Thymus (tissue), 11 donors: ENCODE measurements around the gene ASTL. TPM values are rescaled to one million over a fixed set of nuclear protein-coding genes. Genes with fewer than 3 reads are reported as not detected.

Experiments
- DNase-seq, 9 donors: peaks; one replicate each; pipeline ENCODE4 v3.0.0-alpha.2; 2013; ENCODE audit warnings: low spot score in 9 of 9, low read depth in 6 of 9, missing footprints in 1 of 9
- H3K27ac ChIP-seq, 2 donors: one replicate each; pipeline ENCODE4 v1.5.1; 2013; ENCODE audit warnings: control low read depth in 1 of 2, low read depth in 1 of 2, low read length in 1 of 2, mild to moderate bottlenecking in 1 of 2, moderate library complexity in 1 of 2
- H3K27me3 ChIP-seq, 2 donors: one replicate each; pipeline ENCODE4 v1.5.1; 2013; ENCODE audit warnings: low read length in 1 of 2; ENCODE audit not compliant: control insufficient read depth in 2 of 2, insufficient read depth in 1 of 2
- H3K36me3 ChIP-seq, 2 donors: one replicate each; pipeline ENCODE4 v1.5.1; 2013; ENCODE audit warnings: low read length in 1 of 2, mild to moderate bottlenecking in 1 of 2, moderate library complexity in 1 of 2; ENCODE audit not compliant: control insufficient read depth in 2 of 2, insufficient read depth in 2 of 2
- H3K4me1 ChIP-seq, 2 donors: one replicate each; pipeline ENCODE4 v1.5.1; 2013; ENCODE audit warnings: low read length in 2 of 2; ENCODE audit not compliant: control insufficient read depth in 2 of 2, insufficient read depth in 2 of 2
- H3K4me3 ChIP-seq, 2 donors: one replicate each; pipeline ENCODE4 v1.5.1; 2013; ENCODE audit warnings: low read length in 2 of 2, control low read depth in 1 of 2, mild to moderate bottlenecking in 1 of 2
- H3K9me3 ChIP-seq, 2 donors: one replicate each; pipeline ENCODE4 v1.5.1; 2013; ENCODE audit warnings: low read length in 1 of 2, mild to moderate bottlenecking in 1 of 2; ENCODE audit not compliant: control insufficient read depth in 2 of 2, insufficient read depth in 1 of 2
- WGBS: extraction: QIAGEN DNeasy Blood & Tissue Kit; methylation state at CpG from one replicate; pipeline ENCODE4 v1.1.7; 2013; 5-methylcytosine and 5-hydroxymethylcytosine counted together
- polyA plus RNA-seq: library from polyadenylated mRNA; stranded (reverse); fragments of 200-250 nt; gene quantifications from one replicate; pipeline ENCODE4 v1.2.3, GENCODE V29; 2013
- total RNA-seq: library from RNA; stranded (reverse); fragments of 120-200 nt; gene quantifications from one replicate; pipeline ENCODE4 v1.2.4, GENCODE V29; 2013
- donor health status: healthy.

Gene ASTL
- total and polyA plus RNA-seq, 2 donors = 0.42 to 2.9 TPM

DNA sequence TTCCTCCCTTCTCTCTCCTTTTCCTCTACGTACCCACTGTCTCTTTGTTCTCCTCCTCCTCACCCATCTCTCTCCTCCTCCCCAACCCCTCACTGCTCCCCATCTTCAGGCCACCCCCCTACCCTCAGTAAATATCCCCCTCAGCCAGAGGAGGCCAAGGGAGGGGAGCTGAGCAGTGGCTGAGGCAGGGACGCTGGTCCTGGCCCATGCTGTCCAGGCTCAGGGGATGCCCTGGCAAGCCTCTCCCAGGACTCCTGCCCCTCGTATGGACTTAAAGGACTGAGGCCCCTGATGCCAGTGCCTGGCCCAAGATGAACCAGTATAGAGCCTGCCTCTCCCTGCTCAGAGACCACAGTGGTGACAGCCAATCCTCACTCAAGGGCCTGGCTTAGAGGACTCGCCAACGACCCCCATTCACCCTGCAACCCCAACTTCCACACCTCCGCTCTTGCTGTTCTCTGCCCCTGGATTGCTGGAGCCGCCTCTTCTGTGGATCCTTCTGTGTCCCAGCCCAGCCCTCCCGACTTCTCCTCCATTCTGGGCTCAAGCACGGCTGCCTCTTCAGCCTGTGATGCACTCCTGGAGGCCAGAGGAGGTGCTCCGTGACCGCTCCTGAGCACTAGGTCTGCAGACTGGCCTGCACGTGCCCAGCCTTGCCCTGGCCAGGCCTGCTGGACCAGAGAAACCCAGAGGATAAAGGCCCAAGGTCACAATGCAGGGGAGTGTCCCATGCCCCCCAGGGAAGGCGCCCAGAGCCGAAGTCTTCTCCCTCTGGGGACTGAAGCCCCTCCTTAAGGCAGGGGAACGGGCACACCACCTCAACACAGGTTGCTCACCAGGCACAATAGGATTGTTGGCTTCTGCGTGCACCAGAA lies 16.4 kb upstream of the ASTL start:
- H3K27ac ChIP-seq = peak overlapping the region; percentile 84 to 89
- peaks cover 90 to 100% of the 10 kb centered on the region in 2 donors for H3K4me1 ChIP-seq
- H3K36me3 ChIP-seq = no peaks in the 10 kb centered on the region
- 88% methylated on average over 16 of the region's 16 CpGs for WGBS
- H3K4me3 ChIP-seq = no peak overlapping the region
- no peaks in the 10 kb centered on the region for H3K27me3 ChIP-seq
- DNase-seq = no peak
- no peaks in the 10 kb centered on the region for H3K9me3 ChIP-seq

DNA sequence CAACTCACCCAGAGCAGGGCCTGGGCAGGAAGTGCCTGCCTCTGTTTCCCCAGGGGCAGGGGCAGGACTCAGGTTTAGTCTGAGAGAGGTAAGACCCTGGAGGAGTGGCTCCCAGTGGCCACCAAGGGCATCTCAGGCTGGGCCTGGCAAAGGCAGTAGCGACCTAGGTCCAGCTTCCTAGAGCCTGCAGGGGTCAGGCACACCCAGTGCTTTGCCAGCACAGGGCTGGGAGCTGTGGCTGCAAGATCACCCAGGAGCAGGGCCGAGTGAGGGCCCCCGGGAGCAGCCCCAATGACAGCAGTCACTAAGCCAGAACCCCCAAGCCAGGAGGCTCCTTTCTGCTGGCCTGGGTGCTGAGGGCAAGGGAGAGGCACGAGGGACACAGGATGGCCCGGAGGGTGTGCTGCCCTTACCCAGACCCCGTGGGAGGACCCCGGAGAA lies 15.7 kb upstream of the ASTL start:
- WGBS = 75% methylated on average over 7 of the region's 7 CpGs
- H3K4me1 ChIP-seq = peaks cover 85 to 99% of the 10 kb centered on the region in 2 donors
- no peak for DNase-seq

GRCh38 chr2:96153291-96153713 lies 15.0 kb upstream of the ASTL start:
- Histone ChIP-seq H3K9me3 (no peaks in the 10 kb centered on the region), H3K36me3 (no peaks in the 10 kb centered on the region), H3K27me3 (no peaks in the 10 kb centered on the region), H3K4me1 (peaks cover 87 to 99% of the 10 kb centered on the region in 2 donors), H3K27ac (peak overlapping the region; percentile 3 to 89), H3K4me3 (no peak overlapping the region)
- no peak for DNase-seq
- WGBS = 89% methylated on average over 7 of the region's 7 CpGs

More for the DNA sequence above, 15.7 kb upstream of the ASTL start:
- H3K36me3 ChIP-seq = no peaks in the 10 kb centered on the region
- no peak overlapping the region for H3K4me3 ChIP-seq
- no peaks in the 10 kb centered on the region for H3K9me3 ChIP-seq
- H3K27ac ChIP-seq = peak overlapping the region; percentile 84 to 89
- no peaks in the 10 kb centered on the region for H3K27me3 ChIP-seq

GRCh38 chr2:96152304-96153161 lies 14.2 kb upstream of the ASTL start:
- Histone ChIP-seq H3K9me3 (no peaks in the 10 kb centered on the region), H3K36me3 (no peaks in the 10 kb centered on the region), H3K27me3 (no peaks in the 10 kb centered on the region), H3K4me1 (peaks cover 87 to 99% of the 10 kb centered on the region in 2 donors), H3K4me3 (no peak overlapping the region), H3K27ac (peak overlapping the region; percentile 70 to 89)
- WGBS = 68% methylated on average over 13 of the region's 13 CpGs
- DNase-seq = peak in 1 of 9 donors; percentile 74

GRCh38 chr2:96151595-96152303 lies 13.4 kb upstream of the ASTL start:
- Histone ChIP-seq H3K36me3 (no peaks in the 10 kb centered on the region), H3K4me3 (no peak overlapping the region), H3K4me1 (peaks cover 87 to 99% of the 10 kb centered on the region in 2 donors), H3K27me3 (no peaks in the 10 kb centered on the region), H3K9me3 (no peaks in the 10 kb centered on the region), H3K27ac (peak overlapping the region in 1 of 2 donors; percentile 56)
- no peak for DNase-seq
- WGBS = 92% methylated on average over 9 of the region's 9 CpGs

GRCh38 chr2:96150791-96151594 lies 12.7 kb upstream of the ASTL start:
- no peaks in the 10 kb centered on the region for H3K9me3 ChIP-seq
- WGBS = 94% methylated on average over 14 of the region's 14 CpGs
- DNase-seq = no peak
- H3K4me1 ChIP-seq = peaks cover 83 to 99% of the 10 kb centered on the region in 2 donors
- no peaks in the 10 kb centered on the region for H3K27me3 ChIP-seq
- no peak overlapping the region for H3K4me3 ChIP-seq
- H3K27ac ChIP-seq = peak overlapping the region in 1 of 2 donors; percentile 56
- no peaks in the 10 kb centered on the region for H3K36me3 ChIP-seq

DNA sequence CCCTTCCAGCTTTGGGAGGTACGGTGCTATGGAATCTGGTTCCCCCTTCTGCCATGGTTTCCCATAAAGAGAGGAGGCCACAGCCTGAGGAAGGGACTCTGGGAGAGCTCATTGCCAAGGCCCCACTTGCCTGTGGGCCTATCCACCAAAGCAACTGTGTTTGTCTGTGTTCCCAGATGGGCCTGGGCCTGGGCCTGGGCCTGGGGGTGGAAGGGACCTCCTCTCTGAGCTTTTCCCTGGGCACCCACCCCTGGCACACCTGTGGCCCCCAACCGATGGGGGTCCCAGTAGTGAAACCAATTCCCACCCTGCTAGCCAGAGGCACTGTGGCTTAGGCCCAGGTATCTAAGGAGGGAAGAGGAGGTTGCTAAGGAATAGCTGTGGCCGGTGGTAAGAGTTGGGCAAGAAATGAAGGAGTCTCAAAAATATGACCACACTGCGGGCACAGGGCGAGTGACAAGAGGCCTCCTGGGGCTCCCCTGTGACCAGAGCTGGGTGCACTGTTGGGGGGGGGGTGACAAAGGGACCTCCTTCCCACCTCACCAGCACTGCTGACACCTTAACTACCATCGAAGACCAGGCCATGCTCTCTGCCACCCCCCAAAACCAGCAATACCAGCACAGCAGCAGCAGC lies 11.8 kb upstream of the ASTL start:
- 98% methylated on average over 6 of the region's 6 CpGs for WGBS
- Histone ChIP-seq H3K4me3 (no peak overlapping the region), H3K27ac (no peak overlapping the region), H3K4me1 (peaks cover 76 to 96% of the 10 kb centered on the region in 2 donors), H3K27me3 (no peaks in the 10 kb centered on the region), H3K9me3 (no peaks in the 10 kb centered on the region), H3K36me3 (no peaks in the 10 kb centered on the region)
- DNase-seq = no peak
